Keratinocyte (primary cell): ENCODE measurements around the gene ACVR1. TPM values are rescaled to one million over a fixed set of nuclear protein-coding genes. Genes with fewer than 3 reads are reported as not detected.

ENCODE experiments used
- DNase-seq: peaks from one replicate; pipeline ENCODE4 v3.0.0-alpha.2; 2011; ENCODE audit warnings: low read depth, missing footprints, low spot score
- FAIRE-seq: peaks from 2 replicates; lab custom pipeline; 2011; peaks lifted over from hg19 to GRCh38; lab: Jason Lieb, UNC
- H2AFZ ChIP-seq: 2 replicates; pipeline ENCODE4 v1.6.0; 2012; ENCODE audit warnings: low read length, control low read depth, inconsistent platforms; ENCODE audit not compliant: control insufficient read depth
- H3K27ac ChIP-seq: 2 replicates; pipeline ENCODE4 v1.5.1; 2011; ENCODE audit warnings: low read length; ENCODE audit not compliant: control insufficient read depth, insufficient read depth
- H3K27me3 ChIP-seq: 3 replicates; pipeline ENCODE4 v1.6.0; 2011; ENCODE audit warnings: low read length; ENCODE audit not compliant: control insufficient read depth, insufficient read depth; ENCODE audit errors: extremely low read depth
- H3K36me3 ChIP-seq, 2 experiments: 2 replicates in 1 of 2; 3 replicates in 1 of 2; pipeline ENCODE4 v1.5.1; 2011; ENCODE audit warnings: low read length in 2 of 2, mild to moderate bottlenecking in 1 of 2; ENCODE audit not compliant: control insufficient read depth in 2 of 2, insufficient read depth in 2 of 2; ENCODE audit errors: extremely low read depth in 1 of 2
- H3K4me1 ChIP-seq: 3 replicates; pipeline ENCODE4 v1.5.1; 2011; ENCODE audit warnings: low read length; ENCODE audit not compliant: control insufficient read depth, insufficient read depth; ENCODE audit errors: extremely low read depth
- H3K4me2 ChIP-seq: 3 replicates; pipeline ENCODE4 v1.6.0; 2011; ENCODE audit warnings: low read depth, low read length; ENCODE audit not compliant: control insufficient read depth, insufficient read depth; ENCODE audit errors: extremely low read depth
- H3K4me3 ChIP-seq, 3 experiments: fragments of 200-600 bp in 1 of 3; sonication (generic) in 1 of 3; 2 replicates in 2 of 3; 3 replicates in 1 of 3; pipeline ENCODE4 v1.5.1; 2011 to 2016; ENCODE audit warnings: low read length in 3 of 3, mild to moderate bottlenecking in 3 of 3, control low read depth in 2 of 3, inconsistent platforms in 1 of 3, low read depth in 1 of 3, mixed read lengths in 1 of 3, mixed run types in 1 of 3, moderate library complexity in 1 of 3; ENCODE audit not compliant: control insufficient read depth in 2 of 3, insufficient read depth in 2 of 3; ENCODE audit errors: extremely low read depth in 1 of 3
- H3K79me2 ChIP-seq: 2 replicates; pipeline ENCODE4 v1.6.0; 2012; ENCODE audit warnings: low read length; ENCODE audit not compliant: control insufficient read depth, insufficient read depth
- H3K9ac ChIP-seq: 3 replicates; pipeline ENCODE4 v1.6.0; 2011; ENCODE audit warnings: low read length; ENCODE audit not compliant: control insufficient read depth, insufficient read depth; ENCODE audit errors: extremely low read depth
- H3K9me1 ChIP-seq: 3 replicates; pipeline ENCODE4 v1.6.0; 2011; ENCODE audit warnings: low read length; ENCODE audit not compliant: control insufficient read depth, insufficient read depth; ENCODE audit errors: extremely low read depth
- H3K9me3 ChIP-seq: 2 replicates; pipeline ENCODE4 v1.5.1; 2012; ENCODE audit warnings: low read depth, low read length; ENCODE audit not compliant: control insufficient read depth
- H4K20me1 ChIP-seq: 3 replicates; pipeline ENCODE4 v1.6.0; 2011; ENCODE audit warnings: low read length; ENCODE audit not compliant: control insufficient read depth, insufficient read depth; ENCODE audit errors: extremely low read depth
- EZH2 ChIP-seq: IDR thresholded peaks from one replicate; pipeline ENCODE4 v1.6.1; 2012; ENCODE audit warnings: inconsistent platforms, mild to moderate bottlenecking, low read length, moderate library complexity
- dilution Hi-C: fragments of 300-500 bp; cut with MboI; formaldehyde crosslinking; loops from one replicate; pipeline ENCODE4 v1.7.0; 2020; ENCODE audit warnings: low sequenced_read_pairs; ENCODE audit not compliant: extremely low pct_ligation_motif_present
- polyA plus RNA-seq, 5 experiments: library from polyadenylated mRNA; depleted of rRNA in 3 of 5; stranded (reverse) in 3 of 5; stranded (forward) in 1 of 5; unstranded in 1 of 5; fragments of >200 nt; gene quantifications; 1 replicate in 1 of 5; 2 replicates in 3 of 5; 3 replicates in 1 of 5; pipeline versions ENCODE4 v1.2.1 to v1.2.3, GENCODE V29; 2011 to 2012; ENCODE audit warnings: missing spikeins in 2 of 5, low read depth in 1 of 5, low replicate concordance in 1 of 5
- TF ChIP-seq, protein P1 (sequence below), 3 experiments: IDR thresholded peaks in 1 of 3; conservative IDR thresholded peaks in 1 of 3; optimal IDR thresholded peaks in 1 of 3; 2 replicates in 2 of 3; 3 replicates in 1 of 3; pipeline versions ENCODE3 to v1.5.1; 2011; ENCODE audit warnings: low read length in 3 of 3, mild to moderate bottlenecking in 3 of 3, moderate library complexity in 2 of 3, control low read depth in 1 of 3, inconsistent platforms in 1 of 3; ENCODE audit not compliant: insufficient read depth in 2 of 3; ENCODE audit errors: extremely low read depth in 1 of 3

The ACVR1 gene
- polyA plus RNA-seq, 1 donor (not counting 4 experiments of a cell fraction or from before 2014, with no cell fraction given), result 30.8 TPM

DNA sequence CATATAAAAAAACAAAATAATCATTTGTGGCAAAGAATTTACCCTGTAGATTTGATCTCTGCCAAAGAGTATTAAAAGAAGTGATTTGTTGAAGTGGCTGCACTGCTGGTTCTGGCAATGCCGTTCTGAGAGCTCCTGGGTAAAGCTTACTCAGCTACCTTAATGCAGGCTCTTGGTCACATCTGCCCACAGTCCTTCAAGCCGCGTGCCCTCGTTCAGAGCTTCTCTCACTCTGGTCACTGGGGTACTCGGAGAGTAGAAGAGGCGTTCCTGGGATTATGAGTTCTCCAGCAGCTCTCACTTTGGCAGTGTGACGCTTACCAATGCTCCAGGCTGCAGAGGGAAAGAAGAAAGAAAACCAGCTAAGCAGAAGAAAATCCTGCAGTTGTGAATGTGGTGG lies 57.9 kb downstream of the ACVR1 start:
- Histone ChIP-seq H2AFZ (no peak overlapping the region), H3K27ac (no peak overlapping the region), H4K20me1 (no peaks in the 10 kb centered on the region), H3K4me2 (no peak overlapping the region), H3K27me3 (no peaks in the 10 kb centered on the region), H3K9ac (no peak overlapping the region), H3K9me1 (no peaks in the 10 kb centered on the region), H3K4me1 (no peaks in the 10 kb centered on the region), H3K79me2 (peaks cover 9% of the 10 kb centered on the region), H3K9me3 (no peaks in the 10 kb centered on the region), H3K4me3 (no peak overlapping the region), H3K36me3 (peaks cover 0 to 3% of the 10 kb centered on the region in 2 experiments)
- DNase-seq, result no peak
- no peak for TF ChIP-seq EZH2
- TF ChIP-seq, protein P1, sequence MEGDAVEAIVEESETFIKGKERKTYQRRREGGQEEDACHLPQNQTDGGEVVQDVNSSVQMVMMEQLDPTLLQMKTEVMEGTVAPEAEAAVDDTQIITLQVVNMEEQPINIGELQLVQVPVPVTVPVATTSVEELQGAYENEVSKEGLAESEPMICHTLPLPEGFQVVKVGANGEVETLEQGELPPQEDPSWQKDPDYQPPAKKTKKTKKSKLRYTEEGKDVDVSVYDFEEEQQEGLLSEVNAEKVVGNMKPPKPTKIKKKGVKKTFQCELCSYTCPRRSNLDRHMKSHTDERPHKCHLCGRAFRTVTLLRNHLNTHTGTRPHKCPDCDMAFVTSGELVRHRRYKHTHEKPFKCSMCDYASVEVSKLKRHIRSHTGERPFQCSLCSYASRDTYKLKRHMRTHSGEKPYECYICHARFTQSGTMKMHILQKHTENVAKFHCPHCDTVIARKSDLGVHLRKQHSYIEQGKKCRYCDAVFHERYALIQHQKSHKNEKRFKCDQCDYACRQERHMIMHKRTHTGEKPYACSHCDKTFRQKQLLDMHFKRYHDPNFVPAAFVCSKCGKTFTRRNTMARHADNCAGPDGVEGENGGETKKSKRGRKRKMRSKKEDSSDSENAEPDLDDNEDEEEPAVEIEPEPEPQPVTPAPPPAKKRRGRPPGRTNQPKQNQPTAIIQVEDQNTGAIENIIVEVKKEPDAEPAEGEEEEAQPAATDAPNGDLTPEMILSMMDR (optimal IDR thresholded peaks at IDR 0.05 in 1 of 3, IDR thresholded peaks at IDR 0.05 in 1 of 3, conservative IDR thresholded peaks at IDR 0.05 in 1 of 3; ENCODE audit: extremely low read depth in 1 of 3, insufficient read depth in 2 of 3, low read length in 3 of 3), result no peak
- FAIRE-seq, result no peak
- dilution Hi-C loops, result no loop called here

DNA sequence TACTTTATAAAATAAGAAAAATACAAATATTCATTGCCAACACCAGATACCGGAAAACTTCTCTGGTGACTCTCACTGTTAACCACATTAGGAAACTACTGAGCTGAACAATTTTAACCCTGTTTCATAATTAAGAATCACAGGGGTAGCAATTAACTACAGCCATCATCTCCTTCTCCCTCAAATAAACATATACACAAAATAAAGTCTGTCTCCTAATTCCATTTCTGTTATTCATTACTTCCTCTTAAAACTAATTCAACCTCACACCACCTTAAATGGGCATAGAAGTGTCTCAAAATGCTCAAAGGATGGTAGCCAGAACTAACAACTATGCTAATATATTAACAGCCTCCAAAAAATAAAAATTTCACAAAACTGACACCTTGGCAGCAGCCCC lies 60.7 kb downstream of the ACVR1 start:
- Histone ChIP-seq H3K27me3 (no peaks in the 10 kb centered on the region), H2AFZ (no peak overlapping the region), H3K4me1 (no peaks in the 10 kb centered on the region), H3K36me3 (peaks cover 0 to 4% of the 10 kb centered on the region in 2 experiments), H3K79me2 (peaks cover 2% of the 10 kb centered on the region), H3K9me3 (no peaks in the 10 kb centered on the region), H3K4me3 (no peak overlapping the region), H3K27ac (no peak overlapping the region), H3K9ac (no peak overlapping the region), H4K20me1 (no peaks in the 10 kb centered on the region), H3K9me1 (no peaks in the 10 kb centered on the region), H3K4me2 (no peak overlapping the region)
- DNase-seq, result no peak
- TF ChIP-seq, protein P1 (optimal IDR thresholded peaks at IDR 0.05 in 1 of 3, IDR thresholded peaks at IDR 0.05 in 1 of 3, conservative IDR thresholded peaks at IDR 0.05 in 1 of 3; ENCODE audit: extremely low read depth in 1 of 3, insufficient read depth in 2 of 3, low read length in 3 of 3), result no peak
- TF ChIP-seq EZH2, result no peak
- dilution Hi-C loops, result no loop called here
- no peak for FAIRE-seq
